Dermis blood vessel endothelial cell (primary cell): ENCODE measurements around the gene PCDHA8. TPM values are rescaled to one million over a fixed set of nuclear protein-coding genes. Genes with fewer than 3 reads are reported as not detected.
A peak's percentile ranks its signal among the peaks of the same experiment; 100 is the strongest.
"Not testable (repeated sequence)": the region's sequence is repeated elsewhere in the genome, so short reads cannot be mapped to it uniquely, and the experiment has no call there.

Experiments
- DNase-seq: peaks from one replicate; pipeline ENCODE4 v3.0.0; 2010
- total RNA-seq: library from RNA; depleted of rRNA; stranded (reverse); fragments of >200 nt; gene quantifications from 2 replicates; pipeline ENCODE4 v1.2.3, GENCODE V29; 2014

The PCDHA8 gene
- total RNA-seq, 1 donor from 2014 or later = not detected

DNA sequence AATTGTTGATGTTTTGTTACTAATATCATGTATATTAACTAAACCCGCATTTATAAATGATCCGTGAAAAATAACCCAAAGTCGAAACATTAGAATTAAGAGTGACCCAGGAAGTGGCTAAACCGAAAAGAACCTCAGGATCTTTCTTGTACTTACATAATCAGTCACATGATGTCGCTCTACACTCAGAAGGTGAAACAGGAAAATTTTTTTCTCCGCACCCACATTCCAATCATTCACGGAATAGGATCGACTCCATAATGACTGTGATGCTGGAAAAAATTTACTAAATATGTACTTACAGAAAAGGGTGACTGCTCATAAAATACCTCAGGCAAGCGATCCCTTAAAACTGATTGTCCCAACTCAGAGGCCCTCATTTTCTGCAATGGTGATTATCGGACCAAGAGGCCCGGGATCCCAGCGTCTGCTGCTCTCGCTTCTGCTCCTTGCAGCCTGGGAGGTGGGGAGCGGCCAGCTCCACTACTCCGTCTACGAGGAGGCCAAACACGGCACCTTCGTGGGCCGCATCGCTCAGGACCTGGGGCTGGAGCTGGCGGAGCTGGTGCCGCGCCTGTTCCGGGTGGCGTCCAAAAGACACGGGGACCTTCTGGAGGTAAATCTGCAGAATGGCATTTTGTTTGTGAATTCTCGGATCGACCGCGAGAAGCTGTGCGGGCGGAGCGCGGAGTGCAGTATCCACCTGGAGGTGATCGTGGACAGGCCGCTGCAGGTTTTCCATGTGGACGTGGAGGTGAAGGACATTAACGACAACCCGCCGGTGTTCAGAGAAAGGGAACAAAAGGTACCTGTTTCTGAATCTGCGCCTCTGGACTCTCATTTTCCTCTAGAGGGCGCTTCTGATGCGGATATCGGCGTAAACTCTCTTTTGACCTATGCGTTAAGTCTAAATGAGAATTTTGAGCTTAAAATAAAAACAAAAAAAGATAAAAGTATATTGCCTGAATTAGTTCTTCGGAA, 34.4 kb downstream of the PCDHA8 start, which contains the start of gene PCDHA12:
Gene PCDHA12, plus strand, starts transcription at position 224 of the 981 bp plus-strand sequence. Its CDS starts 165 bp downstream, at position 389.
- no peak for DNase-seq

DNA sequence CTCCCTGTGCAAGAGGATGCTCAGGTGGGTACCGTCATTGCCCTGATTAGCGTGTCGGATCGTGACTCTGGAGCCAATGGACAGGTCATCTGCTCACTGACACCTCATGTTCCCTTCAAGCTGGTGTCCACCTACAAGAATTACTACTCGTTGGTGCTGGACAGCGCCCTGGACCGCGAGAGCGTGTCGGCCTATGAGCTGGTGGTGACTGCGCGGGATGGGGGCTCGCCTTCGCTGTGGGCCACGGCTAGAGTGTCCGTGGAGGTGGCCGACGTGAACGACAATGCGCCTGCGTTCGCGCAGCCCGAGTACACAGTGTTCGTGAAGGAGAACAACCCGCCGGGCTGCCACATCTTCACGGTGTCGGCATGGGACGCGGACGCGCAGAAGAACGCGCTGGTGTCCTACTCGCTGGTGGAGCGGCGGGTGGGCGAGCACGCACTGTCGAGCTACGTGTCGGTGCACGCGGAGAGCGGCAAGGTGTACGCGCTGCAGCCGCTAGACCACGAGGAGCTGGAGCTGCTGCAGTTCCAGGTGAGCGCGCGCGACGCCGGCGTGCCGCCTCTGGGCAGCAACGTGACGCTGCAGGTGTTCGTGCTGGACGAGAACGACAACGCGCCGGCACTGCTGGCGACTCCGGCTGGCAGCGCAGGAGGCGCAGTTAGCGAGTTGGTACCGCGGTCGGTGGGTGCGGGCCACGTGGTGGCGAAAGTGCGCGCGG, 35.7 kb downstream of the PCDHA8 start:
- not testable (repeated sequence) for DNase-seq

DNA sequence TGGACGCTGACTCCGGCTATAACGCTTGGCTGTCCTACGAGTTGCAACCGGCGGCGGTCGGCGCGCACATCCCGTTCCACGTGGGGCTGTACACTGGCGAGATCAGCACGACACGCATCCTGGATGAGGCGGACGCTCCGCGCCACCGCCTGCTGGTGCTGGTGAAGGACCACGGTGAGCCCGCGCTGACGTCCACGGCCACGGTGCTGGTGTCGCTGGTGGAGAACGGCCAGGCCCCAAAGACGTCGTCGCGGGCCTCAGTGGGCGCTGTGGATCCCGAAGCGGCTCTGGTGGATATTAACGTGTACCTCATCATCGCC, 36.2 kb downstream of the PCDHA8 start:
- DNase-seq = no peak

DNA sequence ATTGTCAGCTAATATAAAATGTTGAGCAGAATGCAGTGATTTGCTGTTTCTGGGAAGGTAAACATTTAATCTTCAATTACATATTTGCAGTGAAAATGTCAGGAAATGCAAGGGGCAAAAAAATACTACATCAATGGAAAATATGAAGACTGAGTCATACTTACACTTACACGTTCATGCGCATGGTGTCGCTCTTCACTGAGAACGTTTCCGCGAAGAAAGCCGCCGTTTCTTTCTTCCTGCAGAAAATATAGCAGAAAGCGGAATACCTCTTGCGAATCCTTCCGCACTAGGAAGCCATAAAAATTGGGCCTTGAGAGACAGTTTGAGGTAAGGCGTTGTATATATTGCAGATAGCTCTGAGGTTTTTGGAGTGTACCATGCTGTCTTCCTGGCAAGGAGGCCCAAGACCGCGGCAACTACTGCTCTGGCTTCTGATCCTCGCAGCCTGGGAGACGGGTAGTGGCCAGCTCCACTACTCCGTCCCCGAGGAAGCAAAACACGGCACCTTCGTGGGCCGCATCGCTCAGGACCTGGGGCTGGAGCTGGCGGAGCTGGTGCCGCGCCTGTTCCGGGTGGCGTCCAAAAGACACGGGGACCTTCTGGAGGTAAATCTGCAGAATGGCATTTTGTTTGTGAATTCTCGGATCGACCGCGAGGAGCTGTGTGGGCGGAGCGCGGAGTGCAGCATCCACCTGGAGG, 41.1 kb downstream of the PCDHA8 start, which contains the start of gene PCDHA13:
Gene PCDHA13, plus strand, starts transcription at position 236 of the 702 bp plus-strand sequence. Its CDS starts 145 bp downstream, at position 381.
- peak; percentile 5 for DNase-seq

DNA sequence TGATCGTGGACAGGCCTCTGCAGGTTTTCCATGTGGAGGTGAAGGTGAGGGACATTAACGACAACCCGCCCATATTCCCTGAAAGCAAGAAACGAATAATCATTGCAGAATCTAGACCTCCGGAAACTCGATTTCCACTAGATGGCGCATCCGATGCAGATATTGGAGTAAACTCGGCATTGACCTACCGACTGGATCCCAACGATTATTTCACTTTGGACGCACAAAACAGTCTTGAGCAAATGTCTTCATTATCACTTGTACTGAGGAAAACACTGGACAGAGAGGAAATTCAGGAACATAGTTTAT, 41.6 kb downstream of the PCDHA8 start:
- no peak for DNase-seq

DNA sequence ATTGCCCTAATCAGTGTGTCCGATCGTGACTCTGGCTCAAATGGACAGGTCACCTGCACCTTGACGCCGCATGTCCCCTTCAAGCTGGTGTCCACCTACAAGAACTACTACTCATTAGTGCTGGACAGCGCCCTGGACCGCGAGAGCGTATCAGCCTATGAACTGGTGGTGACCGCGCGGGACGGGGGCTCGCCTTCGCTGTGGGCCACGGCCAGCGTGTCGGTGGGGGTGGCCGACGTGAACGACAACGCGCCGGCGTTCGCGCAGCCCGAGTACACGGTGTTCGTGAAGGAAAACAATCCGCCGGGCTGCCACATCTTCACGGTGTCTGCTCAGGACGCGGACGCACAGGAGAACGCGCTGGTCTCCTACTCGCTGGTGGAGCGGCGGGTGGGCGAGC, 42.4 kb downstream of the PCDHA8 start:
- DNase-seq = no peak

DNA sequence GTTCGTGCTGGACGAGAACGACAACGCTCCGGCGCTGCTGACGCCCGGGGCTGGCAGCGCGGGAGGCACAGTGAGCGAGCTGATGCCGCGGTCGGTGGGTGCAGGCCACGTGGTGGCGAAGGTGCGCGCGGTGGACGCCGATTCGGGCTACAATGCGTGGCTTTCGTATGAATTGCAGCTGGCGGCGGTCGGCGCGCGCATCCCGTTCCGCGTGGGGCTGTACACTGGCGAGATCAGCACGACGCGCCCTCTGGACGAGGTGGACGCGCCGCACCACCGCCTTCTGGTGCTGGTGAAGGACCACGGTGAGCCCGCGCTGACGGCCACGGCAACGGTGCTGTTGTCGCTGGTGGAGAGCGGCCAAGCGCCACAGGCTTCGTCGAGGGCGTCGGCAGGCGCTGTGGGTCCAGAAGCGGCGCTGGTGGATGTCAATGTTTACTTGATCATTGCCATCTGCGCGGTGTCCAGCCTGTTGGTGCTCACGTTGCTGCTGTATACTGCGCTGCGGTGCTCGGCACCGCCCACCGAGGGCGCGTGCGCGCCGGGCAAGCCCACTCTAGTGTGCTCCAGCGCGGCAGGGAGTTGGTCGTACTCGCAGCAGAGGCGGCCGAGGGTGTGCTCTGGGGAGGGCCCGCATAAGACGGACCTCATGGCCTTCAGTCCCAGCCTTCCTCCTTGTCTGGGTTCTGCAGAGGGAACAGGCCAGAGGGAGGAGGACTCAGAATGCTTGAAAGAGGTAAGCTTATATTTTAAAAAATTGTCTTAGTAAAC, 43.1 kb downstream of the PCDHA8 start:
- no peak for DNase-seq

Other genes with a start within 250 kb of the PCDHA8 start
- gene CD14, start 208.0 kb upstream of the PCDHA8 start, total RNA-seq = 1.7 and 3.2 TPM in 2 replicates
- 18.0 and 50.2 TPM in 2 replicates for gene TMCO6, start 201.7 kb upstream of the PCDHA8 start, total RNA-seq
- 24.9 and 40.8 TPM in 2 replicates for gene NDUFA2, start 193.6 kb upstream of the PCDHA8 start, total RNA-seq
- 114 and 125 TPM in 2 replicates for gene IK, start 193.4 kb upstream of the PCDHA8 start, total RNA-seq
- 41.1 and 45.1 TPM in 2 replicates for gene WDR55, start 176.3 kb upstream of the PCDHA8 start, total RNA-seq
- gene DND1, start 167.6 kb upstream of the PCDHA8 start, total RNA-seq = 0.14 and 0.68 TPM in 2 replicates
- 53.1 and 73.4 TPM in 2 replicates for gene HARS1, start 149.8 kb upstream of the PCDHA8 start, total RNA-seq
- gene HARS2, start 149.7 kb upstream of the PCDHA8 start, total RNA-seq = 31.5 and 32.3 TPM in 2 replicates
- 55.5 and 62.3 TPM in 2 replicates for gene ZMAT2, start 140.7 kb upstream of the PCDHA8 start, total RNA-seq
- 0.17 TPM in 1 of 2 replicates, not detected in the other for gene PCDHA1, start 55.0 kb upstream of the PCDHA8 start, total RNA-seq
- 0.17 TPM in 1 of 2 replicates, not detected in the other for gene PCDHA2, start 46.3 kb upstream of the PCDHA8 start, total RNA-seq
- 0.14 and 0.17 TPM in 2 replicates for gene PCDHA3, start 40.1 kb upstream of the PCDHA8 start, total RNA-seq
- gene PCDHA4, start 34.1 kb upstream of the PCDHA8 start, total RNA-seq = 0.17 and 0.23 TPM in 2 replicates
- 0.17 TPM in 1 of 2 replicates, not detected in the other for gene PCDHA5, start 19.6 kb upstream of the PCDHA8 start, total RNA-seq
- gene PCDHA6, start 13.2 kb upstream of the PCDHA8 start, total RNA-seq = 0.09 and 0.17 TPM in 2 replicates
- gene PCDHA7, start 6.9 kb upstream of the PCDHA8 start, total RNA-seq = 0.19 and 0.34 TPM in 2 replicates
- gene PCDHA9, start 7.2 kb downstream of the PCDHA8 start, total RNA-seq = under 0.01 TPM in 2 replicates
- 0.09 and 0.17 TPM in 2 replicates for gene PCDHA10, start 14.7 kb downstream of the PCDHA8 start, total RNA-seq
- 0.17 and 0.28 TPM in 2 replicates for gene PCDHA11, start 27.8 kb downstream of the PCDHA8 start, total RNA-seq
- 0.17 TPM in 1 of 2 replicates, not detected in the other for gene PCDHA12, start 34.1 kb downstream of the PCDHA8 start, total RNA-seq
- gene PCDHA13, start 40.9 kb downstream of the PCDHA8 start, total RNA-seq = under 0.01 TPM in 1 of 2 replicates, not detected in the other
- gene PCDHAC1, start 85.1 kb downstream of the PCDHA8 start, total RNA-seq = under 0.01 and 0.17 TPM in 2 replicates
- gene PCDHAC2, start 125.3 kb downstream of the PCDHA8 start, total RNA-seq = 0.28 and 0.34 TPM in 2 replicates
- not detected in 2 replicates for gene PCDHB1, start 210.2 kb downstream of the PCDHA8 start, total RNA-seq